Suppressor macrophage treated with lipopolysaccharide for 4 hours (primary cell): ENCODE results near the gene PIK3C2B.
"Not testable (repeated sequence)": the region's sequence is repeated elsewhere in the genome, so short reads cannot be mapped to it uniquely, and the experiment has no call there.

Experiments used
- DNase-seq: peaks from one replicate; pipeline ENCODE4 v3.0.0-alpha.2; 2020

The PIK3C2B gene, protein sequence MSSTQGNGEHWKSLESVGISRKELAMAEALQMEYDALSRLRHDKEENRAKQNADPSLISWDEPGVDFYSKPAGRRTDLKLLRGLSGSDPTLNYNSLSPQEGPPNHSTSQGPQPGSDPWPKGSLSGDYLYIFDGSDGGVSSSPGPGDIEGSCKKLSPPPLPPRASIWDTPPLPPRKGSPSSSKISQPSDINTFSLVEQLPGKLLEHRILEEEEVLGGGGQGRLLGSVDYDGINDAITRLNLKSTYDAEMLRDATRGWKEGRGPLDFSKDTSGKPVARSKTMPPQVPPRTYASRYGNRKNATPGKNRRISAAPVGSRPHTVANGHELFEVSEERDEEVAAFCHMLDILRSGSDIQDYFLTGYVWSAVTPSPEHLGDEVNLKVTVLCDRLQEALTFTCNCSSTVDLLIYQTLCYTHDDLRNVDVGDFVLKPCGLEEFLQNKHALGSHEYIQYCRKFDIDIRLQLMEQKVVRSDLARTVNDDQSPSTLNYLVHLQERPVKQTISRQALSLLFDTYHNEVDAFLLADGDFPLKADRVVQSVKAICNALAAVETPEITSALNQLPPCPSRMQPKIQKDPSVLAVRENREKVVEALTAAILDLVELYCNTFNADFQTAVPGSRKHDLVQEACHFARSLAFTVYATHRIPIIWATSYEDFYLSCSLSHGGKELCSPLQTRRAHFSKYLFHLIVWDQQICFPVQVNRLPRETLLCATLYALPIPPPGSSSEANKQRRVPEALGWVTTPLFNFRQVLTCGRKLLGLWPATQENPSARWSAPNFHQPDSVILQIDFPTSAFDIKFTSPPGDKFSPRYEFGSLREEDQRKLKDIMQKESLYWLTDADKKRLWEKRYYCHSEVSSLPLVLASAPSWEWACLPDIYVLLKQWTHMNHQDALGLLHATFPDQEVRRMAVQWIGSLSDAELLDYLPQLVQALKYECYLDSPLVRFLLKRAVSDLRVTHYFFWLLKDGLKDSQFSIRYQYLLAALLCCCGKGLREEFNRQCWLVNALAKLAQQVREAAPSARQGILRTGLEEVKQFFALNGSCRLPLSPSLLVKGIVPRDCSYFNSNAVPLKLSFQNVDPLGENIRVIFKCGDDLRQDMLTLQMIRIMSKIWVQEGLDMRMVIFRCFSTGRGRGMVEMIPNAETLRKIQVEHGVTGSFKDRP (N-terminal part only)

GRCh38 chr1:204494281-204495077, at the start of gene PIK3C2B:
Gene PIK3C2B (minus strand): TSS chr1:204494805. CDS start chr1:204469802, 25,003 bp downstream.
- DNase-seq: peak; percentile 87

DNA sequence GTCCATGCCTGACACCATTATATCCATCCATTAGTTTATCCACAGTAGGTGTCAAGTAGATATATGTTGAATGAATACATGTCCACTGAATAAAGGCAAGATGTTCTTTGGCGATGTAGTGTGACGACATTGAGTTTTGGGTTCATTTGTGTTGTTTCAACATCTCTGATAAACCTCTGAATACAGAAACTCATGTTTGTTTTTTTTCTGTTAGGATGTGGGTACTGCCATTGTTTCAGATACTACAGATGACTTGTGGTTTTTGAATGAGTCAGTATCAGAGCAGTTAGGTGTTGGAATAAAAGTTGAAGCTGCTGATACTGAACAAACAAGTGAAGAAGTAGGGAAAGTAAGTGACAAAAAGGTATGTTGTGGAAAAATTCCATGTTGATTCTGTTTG, 49.7 kb upstream of the PIK3C2B start:
- DNase-seq: no peak

- DNase-seq: no peak
Measured at GRCh38 chr1:204541626-204542025, 47.0 kb upstream of the PIK3C2B start.

DNA sequence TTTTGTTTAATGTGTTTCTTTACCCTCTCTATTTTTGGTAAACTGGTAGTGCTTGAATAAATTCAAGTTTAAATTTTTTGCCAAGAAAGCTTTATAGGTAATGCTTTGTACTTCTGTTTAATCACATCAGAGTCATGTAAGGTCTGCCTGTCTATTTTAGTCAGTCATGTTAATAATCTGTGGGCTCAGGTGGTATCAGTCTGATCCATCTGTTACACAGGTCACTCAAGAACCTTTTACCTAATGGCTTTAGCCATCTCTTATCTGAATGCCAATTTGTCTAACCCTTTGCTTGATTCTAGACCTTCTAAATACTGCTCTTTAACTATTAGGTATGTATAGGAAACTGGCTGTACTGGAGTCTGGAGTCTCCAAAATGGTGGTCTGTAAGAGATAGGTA, 38.2 kb upstream of the PIK3C2B start:
- DNase-seq: no peak

DNA sequence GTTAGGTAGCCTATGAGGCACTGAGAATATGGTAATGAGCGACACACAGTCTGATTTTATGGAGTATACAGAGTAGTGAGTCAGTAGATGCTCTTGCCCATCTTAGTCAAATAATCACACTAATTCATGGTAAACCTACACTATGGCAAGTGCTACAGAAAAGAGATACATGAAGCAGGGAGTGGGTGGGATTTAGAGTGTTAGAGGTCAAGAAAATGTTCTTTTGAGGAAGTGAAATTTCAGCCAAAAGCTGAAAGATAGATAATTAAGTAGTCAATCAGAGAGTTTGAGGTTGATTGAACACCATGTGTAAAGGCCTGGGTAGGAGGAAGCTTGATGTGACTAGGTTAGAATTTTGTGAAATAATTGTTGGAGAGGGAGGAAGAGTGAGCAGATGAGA, 36.3 kb upstream of the PIK3C2B start:
- peak; percentile 53 for DNase-seq

- DNase-seq: no peak
Measured at GRCh38 chr1:204529371-204529895, 34.8 kb upstream of the PIK3C2B start.

DNA sequence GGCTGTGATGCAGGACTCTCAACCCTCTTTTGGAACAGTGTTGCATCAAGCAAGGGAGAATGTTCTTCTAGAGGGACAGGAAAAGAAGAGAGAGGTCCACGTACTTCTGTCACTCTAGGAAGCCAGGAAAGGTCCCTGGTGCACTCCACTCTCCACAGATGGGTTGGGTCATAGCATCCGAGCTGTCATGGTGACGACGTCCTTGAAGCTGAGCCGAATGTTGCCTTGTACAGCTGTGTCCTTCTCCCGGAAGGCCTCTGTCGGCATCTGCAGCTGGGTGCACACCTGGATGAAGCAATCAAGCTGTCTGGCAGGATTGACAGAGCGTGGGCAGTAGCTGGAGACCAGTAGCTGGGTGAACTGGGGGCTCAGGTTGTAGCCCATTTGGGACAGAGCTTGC, 34.1 kb upstream of the PIK3C2B start:
- no peak for DNase-seq

DNA sequence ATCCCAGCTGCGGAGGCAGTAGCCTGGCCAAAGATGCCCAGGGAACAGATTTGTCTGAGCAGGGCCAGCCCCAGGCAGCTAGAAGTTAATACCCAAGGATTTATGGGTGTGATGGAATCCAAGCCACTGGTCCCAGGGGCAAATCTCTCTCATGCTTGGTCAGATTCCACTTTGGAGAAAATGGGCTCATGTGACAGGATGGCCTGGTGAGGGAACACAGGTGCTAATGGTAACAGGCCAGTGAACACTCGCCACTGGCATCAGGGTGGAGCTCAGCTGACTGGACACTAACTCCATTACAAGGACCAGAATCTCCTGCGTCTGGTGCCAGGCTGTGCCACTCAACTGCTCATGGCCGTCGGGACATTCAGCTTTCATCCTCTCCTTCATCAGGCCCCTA, 33.6 kb upstream of the PIK3C2B start:
- DNase-seq: no peak

GRCh38 chr1:204524986-204525385, 30.4 kb upstream of the PIK3C2B start:
- DNase-seq: no peak

DNA sequence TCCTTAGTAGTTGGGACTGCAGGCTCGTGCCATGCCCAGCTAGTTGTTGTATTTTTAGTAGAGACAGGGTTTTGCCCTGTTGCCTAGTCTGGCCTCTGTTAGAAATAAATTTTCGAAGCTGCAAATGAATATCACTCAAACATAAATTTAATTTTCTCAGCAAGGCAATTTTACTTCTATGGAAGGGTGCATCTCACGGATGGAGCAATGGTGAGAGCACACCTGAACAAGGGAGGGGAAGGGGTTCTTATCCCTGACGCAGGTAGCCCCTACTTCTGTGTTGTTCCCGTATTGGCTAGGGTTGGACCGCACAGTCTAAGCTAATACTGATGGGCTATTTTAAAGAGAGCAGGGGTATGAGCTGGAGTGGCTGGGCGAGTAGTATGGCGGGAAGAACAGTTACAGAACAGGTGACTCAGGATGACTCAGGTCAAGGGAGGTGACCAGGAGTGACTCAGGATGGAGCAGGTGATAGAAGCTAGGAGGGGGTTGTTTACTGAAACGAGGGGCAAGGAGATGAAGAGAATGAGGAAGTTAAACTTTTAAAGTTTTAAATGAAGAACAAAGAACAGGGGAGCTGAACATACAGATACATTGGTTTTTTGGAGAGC, 29.1 kb upstream of the PIK3C2B start:
- DNase-seq: no peak

DNA sequence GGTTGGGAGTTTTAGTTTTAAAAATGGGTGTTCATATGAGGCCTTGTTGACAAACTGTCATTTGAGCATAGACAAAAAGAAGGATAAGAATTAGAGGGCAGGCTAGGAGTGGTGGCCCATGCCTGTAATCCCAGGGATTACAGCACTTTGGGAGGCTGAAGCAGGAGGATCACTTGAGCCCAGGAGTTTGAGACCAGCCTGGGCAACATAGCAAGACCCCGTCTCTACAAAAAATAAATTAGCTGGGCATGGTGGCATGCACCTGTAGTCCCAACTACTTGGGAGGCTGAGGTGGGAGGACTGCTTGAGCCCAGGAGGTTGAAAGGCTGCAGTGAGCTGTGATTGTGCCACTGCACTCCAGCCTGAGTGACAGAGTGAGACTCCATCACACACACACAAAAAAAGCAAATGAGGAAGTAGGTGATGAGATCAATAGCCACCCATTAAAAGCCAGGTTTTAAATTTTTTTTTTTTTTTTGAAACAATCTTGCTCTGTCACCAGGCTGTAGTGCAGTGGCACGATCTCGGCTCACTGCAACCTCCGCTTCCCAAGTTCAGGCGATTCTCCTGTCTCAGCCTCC, 27.4 kb upstream of the PIK3C2B start:
- DNase-seq: not testable (repeated sequence)

GRCh38 chr1:204520834-204521709, 26.5 kb upstream of the PIK3C2B start:
- peak; percentile 63 for DNase-seq

DNA sequence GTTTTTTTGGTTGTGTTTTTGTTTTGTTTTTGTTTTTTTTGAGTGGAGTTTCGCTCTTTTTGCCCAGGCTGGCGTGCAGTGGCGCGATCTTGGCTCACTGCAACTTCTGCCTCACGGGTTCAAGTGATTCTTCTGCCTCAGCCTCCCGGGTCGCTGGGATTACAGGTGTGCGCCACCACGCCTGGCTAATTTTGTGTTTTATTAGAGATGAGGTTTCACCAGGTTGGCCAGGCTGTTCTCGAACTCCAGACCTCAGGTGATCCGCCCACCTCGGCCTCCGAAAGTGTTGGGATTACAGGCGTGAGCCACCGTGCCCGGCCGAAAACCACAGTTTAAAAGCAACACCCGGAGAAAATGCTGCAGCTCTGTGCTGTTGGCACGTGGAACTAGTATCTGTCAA, 22.8 kb upstream of the PIK3C2B start:
- not testable (repeated sequence) for DNase-seq

DNA sequence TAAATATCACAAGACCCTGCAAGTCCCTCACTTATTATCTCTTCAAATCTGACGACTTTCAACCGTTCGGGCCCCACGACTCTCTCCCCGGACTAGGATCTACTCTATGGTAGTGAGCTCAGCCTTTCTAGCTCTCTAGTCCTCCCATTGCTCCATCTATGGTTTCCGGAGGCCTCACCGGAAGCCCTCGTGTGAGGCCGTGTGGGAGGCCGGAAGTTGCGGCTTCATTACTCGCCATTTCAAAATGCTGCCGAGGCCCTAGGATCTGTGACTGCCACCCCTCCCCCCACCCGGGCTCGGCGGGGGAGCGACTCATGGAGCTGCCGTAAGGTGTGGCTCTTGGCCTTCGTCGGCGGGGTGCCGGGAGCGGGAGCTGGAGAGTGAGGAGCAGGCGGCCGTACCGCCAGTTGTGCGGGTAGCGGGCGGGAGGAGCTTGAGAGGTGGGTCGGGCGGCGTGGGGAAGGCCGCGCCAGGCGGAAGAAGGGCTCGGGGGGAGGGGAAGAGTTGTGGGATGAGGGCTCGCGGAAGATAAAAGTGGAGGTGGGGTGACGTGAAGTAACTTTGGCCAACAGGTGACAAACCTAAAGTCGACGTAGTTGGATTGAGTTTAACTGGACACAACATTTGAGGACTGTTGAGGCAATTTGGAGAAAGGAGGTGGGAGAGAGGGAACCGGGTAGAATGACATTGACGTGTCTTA, 21.7 kb upstream of the PIK3C2B start, which contains the start of gene MDM4:
Gene MDM4, plus strand, starts transcription at position 227 of the 700 bp plus-strand sequence. CDS start 9,113 bp downstream, outside the sequence.
- DNase-seq: peak; percentile 98

- DNase-seq: no peak
Measured at GRCh38 chr1:204514828-204515227, 20.2 kb upstream of the PIK3C2B start.

DNA sequence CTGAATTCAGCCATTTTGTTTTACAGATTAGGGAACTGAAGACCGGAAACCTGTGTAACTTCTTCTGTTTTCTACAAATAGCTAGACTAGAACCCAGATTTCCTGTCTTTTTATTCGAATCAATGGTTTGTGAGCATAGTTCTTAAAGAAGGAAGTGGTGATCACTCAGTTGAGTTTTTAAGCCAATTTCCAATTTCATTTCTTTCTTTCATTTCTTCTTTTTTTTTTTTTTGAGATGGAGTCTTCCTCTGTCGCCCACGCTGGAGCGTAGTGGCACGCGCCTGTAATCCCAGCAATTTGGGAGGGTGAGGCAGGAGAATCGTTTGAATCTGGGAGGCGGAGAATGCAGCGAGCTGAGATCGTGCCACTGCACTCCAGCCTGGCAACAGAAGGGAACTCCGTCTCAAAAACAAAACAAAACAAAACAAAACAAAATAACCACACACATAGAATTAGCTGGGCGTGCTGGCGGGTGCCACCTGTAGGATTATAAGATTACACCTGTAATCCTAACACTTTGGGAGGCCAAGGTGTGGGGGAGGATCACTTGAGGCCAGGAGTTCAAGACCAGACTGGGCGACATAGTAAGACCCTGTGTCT, 18.6 kb upstream of the PIK3C2B start:
- peak; percentile 89 for DNase-seq

DNA sequence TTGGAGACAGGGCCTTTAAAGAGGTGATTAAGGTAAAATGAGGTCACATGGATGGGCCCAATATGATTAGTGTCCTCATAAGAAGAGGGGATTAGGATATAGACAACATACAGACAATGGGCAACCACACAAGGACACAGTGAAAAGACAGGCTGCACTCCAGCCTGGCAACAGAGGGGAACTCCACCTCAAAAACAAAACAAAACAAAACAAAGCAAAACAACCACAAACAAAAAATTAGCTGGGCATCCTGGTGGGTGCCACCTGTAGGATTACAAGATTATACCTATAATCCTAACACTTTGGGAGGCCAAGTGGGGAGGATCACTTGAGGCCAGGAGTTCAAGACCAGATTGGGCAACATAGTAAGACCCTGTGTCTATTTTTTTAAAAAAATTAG, 16.8 kb upstream of the PIK3C2B start:
- DNase-seq: no peak

GRCh38 chr1:204509186-204509635, 14.6 kb upstream of the PIK3C2B start:
- no peak for DNase-seq
